Measurements from ENCODE around the gene MYO10.

DNA sequence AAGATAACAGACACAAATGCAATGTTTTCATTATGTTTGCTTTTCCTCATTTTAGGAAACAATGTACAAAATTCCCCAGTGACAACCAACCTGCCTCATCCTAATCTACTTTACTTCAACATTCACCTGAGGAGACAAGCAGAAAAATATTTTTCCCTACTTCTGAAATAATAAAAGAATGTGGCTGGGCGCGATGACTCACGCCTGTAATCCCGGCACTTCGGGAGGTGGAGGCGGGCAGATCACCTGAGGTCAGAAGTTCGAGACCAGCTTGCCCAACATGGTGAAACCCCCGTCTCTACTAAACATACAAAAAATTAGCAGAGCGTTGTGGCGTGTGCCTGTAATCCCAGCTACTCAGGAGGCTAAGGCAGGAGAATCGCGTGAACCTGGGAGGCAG, 36.9 kb downstream of the MYO10 start:
- TF ChIP-seq, protein P1, sequence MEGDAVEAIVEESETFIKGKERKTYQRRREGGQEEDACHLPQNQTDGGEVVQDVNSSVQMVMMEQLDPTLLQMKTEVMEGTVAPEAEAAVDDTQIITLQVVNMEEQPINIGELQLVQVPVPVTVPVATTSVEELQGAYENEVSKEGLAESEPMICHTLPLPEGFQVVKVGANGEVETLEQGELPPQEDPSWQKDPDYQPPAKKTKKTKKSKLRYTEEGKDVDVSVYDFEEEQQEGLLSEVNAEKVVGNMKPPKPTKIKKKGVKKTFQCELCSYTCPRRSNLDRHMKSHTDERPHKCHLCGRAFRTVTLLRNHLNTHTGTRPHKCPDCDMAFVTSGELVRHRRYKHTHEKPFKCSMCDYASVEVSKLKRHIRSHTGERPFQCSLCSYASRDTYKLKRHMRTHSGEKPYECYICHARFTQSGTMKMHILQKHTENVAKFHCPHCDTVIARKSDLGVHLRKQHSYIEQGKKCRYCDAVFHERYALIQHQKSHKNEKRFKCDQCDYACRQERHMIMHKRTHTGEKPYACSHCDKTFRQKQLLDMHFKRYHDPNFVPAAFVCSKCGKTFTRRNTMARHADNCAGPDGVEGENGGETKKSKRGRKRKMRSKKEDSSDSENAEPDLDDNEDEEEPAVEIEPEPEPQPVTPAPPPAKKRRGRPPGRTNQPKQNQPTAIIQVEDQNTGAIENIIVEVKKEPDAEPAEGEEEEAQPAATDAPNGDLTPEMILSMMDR (IDR thresholded peaks at IDR 0.05): no peak
- no peak for TF ChIP-seq POLR2A (IDR thresholded peaks at IDR 0.05)

Measured in Peyer's patch (tissue), 4 donors.